ENCODE results near the gene LUC7L.
"Not testable (repeated sequence)": the region's sequence is repeated elsewhere in the genome, so short reads cannot be mapped to it uniquely, and the experiment has no call there.

The LUC7L gene

DNA sequence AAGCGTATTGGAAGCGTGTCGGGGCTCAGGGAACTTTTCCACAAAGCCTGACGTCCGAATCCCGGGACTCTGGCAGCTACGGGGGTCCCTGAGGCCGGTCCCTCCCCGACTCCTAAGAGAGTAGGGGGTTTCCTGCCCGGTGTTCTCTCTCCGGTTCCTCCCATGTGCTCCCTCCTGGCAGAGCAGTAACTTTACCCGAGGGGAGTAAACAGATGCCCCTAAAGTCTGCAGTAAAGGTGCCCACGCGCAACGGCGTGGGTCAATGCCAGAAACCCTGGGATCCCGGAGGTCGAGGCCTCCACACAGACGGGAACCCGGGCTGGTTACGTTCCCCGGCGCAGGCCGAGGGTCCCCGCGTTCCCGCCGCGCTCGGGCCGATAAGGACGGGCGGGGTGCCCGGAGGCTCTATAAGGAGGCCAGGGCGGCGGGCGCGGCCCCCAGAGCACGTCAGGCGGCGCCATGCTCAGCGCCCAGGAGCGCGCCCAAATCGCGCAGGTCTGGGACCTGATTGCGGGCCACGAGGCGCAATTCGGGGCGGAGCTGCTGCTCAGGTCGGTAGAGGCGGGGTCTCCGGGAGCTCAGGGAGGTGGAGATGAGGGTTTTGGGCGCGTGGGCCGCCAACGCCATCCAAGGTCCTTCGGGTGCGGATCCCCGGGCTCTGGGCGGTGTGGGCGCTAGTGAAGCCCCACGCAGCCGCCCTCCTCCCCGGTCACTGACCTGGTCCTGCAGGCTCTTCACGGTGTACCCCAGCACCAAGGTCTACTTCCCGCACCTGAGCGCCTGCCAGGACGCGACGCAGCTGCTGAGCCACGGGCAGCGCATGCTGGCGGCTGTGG is 63.5 kb downstream of the LUC7L start, which contains the start of gene HBM:
Gene HBM, plus strand, starts transcription at position 440 of the 836 bp plus-strand sequence. Its CDS starts 20 bp downstream, at position 460.
- DNase-seq (ENCODE audit: low read depth): no peak

- DNase-seq (ENCODE audit: low read depth): no peak
Measured at GRCh38 chr16:164827-165538, 64.3 kb downstream of the LUC7L start.

- DNase-seq (ENCODE audit: low read depth): not testable (repeated sequence)
Measured at GRCh38 chr16:164134-164823, 65.0 kb downstream of the LUC7L start.

- not testable (repeated sequence) for DNase-seq (ENCODE audit: low read depth)
Measured at GRCh38 chr16:163696-164095, 65.6 kb downstream of the LUC7L start.

- DNase-seq (ENCODE audit: low read depth): not testable (repeated sequence)
Measured at GRCh38 chr16:163139-163538, 66.1 kb downstream of the LUC7L start.

DNA sequence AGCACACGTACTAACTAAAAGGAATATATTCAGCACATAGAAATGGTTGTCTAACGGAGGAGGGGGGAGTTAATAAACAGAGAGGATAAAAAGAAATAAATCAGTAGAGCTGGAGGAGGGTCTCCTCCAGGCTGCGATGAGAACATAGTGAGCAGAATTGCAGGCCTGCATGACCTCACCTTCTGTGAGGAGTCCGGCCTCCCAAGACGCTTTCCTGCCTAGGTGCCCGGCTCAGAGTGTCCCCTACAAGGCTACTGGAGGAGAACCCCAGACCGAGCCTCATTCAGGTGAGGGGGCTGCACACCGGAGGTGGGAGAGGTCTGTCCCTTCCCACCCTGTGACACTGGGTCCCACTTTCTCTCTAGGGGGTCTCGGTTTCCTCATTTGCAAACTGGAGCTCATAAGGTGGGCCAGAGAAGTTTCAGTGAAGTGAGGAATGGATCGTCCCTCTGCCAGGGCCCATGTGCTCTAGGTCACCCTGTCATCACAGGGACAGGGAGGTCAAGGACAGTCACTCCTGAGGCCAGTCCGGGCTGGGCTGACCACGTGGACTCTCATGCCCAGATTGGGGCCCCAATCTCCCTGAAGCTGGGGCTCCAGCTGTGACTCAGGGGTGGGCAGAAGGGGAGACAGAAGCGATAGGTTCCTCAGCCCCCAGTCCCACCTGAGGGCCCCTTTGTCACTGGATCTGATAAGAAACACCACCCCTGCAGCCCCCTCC is 66.8 kb downstream of the LUC7L start:
- DNase-seq (ENCODE audit: low read depth): no peak

DNA sequence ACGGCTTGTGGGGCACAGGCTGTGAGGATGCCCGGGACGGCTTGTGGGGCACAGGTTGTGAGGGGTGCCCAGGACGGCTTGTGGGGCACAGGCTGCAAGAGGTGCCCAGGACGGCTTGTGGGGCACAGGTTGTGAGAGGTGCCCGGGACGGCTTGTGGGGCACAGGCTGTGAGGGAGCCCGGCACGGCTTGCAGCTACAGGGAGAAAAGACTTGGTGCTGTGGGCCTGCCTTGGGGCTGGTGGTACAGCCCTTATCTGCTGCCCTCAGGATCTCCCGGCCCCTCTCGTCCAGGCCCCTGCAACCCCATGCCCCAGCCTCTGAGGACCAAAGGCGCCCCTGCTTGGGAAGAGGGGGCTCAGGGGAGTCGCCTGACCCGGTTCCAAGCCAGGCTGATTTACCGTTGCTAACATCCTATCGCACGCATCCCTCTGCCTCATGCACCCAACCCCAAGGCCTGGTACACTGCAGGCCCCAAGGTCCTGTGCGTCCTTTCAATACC is 68.5 kb downstream of the LUC7L start:
- no peak for DNase-seq (ENCODE audit: low read depth)

GRCh38 chr16:160242-160641 is 69.0 kb downstream of the LUC7L start:
- DNase-seq (ENCODE audit: low read depth): not testable (repeated sequence)

DNA sequence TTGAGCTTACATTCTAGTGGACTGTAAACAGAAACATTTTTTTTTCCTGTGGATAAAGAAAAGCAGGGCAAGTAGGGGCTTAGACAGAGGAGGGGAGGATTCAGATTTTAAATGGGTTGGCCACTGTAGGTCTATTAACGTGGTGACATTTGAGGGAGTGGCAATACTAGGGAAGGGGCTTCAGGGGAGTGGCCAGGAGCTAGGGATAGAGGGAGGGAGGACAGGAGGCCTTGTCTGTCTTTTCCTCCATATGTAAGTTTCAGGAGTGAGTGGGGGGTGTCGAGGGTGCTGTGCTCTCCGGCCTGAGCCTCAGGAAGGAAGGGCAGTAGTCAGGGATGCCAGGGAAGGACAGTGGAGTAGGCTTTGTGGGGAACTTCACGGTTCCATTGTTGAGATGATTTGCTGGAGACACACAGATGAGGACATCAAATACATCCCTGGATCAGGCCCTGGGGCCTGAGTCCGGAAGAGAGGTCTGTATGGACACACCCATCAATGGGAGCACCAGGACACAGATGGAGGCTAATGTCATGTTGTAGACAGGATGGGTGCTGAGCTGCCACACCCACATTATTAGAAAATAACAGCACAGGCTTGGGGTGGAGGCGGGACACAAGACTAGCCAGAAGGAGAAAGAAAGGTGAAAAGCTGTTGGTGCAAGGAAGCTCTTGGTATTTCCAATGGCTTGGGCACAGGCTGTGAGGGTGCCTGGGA is 70.0 kb downstream of the LUC7L start:
- DNase-seq (ENCODE audit: low read depth): no peak

- DNase-seq (ENCODE audit: low read depth): no peak
Measured at GRCh38 chr16:155031-155398, 74.2 kb downstream of the LUC7L start.

DNA sequence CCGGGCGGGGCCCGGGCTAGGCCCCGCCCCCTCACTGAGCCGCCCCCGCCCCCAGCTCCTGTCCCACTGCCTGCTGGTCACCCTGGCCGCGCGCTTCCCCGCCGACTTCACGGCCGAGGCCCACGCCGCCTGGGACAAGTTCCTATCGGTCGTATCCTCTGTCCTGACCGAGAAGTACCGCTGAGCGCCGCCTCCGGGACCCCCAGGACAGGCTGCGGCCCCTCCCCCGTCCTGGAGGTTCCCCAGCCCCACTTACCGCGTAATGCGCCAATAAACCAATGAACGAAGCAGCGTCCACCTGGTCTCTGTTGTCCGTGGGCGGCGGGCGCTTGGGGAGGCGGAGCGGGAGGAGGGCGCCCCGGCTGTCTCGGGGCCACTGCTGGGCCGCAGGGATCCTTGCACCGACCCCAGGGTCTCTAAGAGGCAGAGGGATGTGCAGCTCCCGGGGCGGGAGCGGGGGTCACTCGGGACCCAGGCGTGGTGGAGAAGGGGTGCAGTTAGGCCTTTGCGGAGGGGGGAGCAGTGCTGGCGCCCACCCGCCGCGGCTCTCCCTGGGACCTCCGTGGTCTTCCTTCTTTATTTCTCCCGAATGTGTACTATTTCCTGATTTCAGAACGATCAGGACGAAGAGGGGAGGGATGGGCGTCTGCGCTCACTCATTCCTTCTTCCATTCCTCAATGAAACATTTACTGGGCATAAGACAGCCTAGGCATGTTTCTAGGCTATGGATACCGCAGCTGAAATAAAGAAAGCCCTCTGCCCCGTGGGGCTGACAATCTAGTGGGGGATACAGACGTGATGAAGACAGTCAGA is 74.8 kb downstream of the LUC7L start:
- peak; percentile 46 for DNase-seq (ENCODE audit: low read depth)

DNA sequence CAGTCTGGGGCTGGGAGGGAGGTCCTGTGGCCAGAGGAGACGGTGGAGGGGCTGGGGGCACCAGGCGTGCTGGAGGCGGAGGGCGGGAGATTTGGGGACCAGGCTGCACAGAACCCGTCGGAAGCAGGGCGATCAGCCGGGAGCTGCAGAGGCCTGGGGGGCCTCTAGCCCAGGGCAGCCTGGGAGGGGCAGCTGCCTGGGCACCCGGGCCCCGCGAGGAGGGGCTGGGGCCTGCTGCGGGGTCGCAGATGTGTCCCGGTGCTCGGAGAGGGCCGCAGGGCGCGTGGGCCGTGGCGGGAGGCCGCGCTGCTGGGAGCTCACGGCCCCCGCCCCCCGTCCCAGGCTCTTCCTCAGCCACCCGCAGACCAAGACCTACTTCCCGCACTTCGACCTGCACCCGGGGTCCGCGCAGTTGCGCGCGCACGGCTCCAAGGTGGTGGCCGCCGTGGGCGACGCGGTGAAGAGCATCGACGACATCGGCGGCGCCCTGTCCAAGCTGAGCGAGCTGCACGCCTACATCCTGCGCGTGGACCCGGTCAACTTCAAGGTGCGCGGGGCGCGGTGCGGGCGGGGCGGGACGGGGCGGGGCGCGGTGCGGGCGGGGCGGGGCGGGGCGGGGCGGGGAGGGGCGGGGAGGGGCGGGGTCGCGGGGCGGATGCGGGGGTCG is 75.6 kb downstream of the LUC7L start:
- DNase-seq (ENCODE audit: low read depth): not testable (repeated sequence)

DNA sequence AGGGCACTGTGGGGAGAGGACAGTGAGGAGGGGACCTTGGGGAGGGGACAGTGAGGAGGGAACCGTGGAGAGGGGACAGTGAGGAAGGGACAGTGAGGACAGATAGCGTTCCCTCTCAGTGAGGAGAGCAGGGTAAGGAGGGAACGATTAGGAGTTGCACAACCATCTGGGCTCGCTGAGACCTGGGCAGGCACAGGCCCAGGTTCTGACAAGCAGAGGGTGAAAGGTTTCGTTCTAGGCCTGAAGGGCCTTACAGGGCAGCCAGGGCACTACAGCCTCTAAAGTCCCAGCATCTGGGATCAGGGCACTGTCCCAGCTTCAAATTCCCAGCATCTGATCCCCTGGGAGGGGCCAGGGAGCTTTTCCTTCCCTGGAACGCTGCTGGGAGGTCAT is 76.1 kb downstream of the LUC7L start:
- DNase-seq (ENCODE audit: low read depth): not testable (repeated sequence)

DNA sequence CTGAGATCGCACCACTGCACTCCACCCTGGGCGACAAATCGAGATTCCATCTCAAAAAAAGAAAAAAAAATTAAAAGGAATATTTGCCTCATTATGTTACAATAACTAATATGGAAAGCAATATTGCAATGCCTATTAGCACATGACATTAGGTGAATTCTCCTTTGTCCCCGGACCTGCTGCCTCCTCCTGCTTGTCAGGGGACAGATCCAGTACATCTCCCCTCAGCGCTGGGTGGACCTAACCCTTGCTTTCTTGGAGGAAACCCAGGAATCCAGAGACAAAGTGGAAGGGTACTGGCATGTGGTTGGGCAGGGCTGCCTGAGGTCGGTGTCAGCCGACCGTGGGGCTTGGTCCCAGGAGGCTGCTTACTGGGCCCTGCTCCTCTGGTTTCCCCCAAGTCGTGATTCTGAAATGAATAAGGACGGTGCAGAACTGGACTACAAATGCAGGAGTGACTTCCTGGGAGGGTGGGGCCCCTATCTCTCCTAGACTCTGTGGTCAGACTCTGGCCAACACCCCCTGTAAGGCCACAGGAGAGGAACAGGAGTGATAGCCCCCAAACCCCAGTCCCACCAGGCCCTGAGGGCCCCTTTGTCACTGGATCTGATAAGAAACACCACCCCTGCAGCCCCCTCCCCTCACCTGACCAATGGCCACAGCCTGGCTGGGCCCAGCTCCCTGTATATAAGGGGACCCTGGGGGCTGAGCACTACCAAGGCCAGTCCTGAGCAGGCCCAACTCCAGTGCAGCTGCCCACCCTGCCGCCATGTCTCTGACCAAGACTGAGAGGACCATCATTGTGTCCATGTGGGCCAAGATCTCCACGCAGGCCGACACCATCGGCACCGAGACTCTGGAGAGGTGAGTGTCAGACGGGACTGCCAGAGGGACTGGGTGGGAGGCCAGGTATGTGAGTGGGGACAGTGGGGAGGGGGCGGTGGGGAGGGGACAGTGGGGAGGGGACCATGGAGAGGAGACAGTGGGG is 76.8 kb downstream of the LUC7L start, which contains the start of gene HBZ:
Gene HBZ, plus strand, starts transcription at position 504 of the 988 bp plus-strand sequence. Its CDS starts 266 bp downstream, at position 770.
- DNase-seq (ENCODE audit: low read depth): no peak

DNA sequence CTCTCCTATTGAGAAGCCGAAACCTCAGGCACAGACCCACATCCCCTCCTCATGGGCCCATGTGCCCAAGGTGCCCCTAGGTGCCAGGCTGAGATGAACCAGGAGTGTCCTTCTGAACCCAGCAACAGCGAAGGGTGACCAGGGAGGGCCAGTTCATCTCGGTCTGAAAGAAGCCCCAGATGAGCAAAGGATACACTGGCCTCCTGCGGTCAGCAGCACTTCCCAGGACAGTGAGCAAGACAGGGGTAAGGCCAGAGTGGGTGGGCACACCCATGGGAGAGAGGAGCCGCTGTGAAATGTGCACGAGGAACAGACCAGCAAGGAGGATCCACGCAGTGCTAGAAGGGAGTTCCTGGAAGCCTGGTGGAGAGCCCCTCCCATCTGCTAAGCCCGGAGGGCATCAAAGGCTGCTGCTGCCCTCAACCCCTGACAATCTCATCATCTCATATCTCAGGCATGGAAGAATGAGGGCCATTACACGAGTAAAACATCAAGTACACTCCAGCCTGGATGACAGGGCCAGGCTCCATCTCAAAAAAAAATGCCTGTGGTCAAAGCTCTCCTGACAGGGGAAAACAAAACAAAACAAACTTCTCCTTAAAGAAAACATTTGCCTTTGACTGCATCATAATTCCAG is 80.1 kb downstream of the LUC7L start:
- DNase-seq (ENCODE audit: low read depth): peak; percentile 22

DNA sequence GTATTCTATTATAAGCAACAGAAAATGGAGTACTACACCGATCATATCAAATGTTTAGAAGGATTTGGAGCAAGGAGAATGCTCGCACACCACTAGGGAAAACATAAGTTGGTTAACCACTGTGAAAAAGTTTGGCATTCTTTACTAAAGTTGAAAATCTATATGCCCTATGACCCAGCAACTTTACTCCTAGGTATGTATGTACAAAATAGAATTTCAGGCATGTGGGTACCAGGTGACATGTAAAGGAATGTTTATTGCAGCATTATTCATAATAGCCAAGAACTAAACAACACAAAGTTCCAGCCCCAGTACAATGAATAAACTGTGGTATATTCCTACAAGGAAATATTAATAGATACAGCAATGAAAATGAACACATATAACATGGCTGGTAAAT is 82.6 kb downstream of the LUC7L start:
- DNase-seq (ENCODE audit: low read depth): no peak

- DNase-seq (ENCODE audit: low read depth): no peak
Measured at GRCh38 chr16:144797-145252, 84.4 kb downstream of the LUC7L start.

DNA sequence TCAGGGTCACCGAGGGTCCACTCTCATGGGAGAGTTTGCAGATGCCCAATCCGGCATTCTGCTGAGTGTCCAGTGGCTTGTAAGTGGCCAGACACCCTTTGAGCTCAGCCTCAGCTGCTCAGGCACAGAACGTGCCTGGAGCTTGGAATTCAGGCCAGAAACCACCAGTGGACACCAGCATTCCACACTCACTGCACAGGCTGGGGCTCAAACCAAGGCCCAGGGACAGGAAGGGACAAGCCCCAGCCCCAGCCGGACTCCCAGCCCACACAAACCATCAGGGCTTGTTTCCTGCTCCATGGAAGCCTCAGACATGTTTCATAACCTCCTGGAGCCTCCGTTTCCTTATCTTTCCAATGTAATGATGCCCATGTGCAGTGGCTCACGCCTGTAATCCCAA is 85.8 kb downstream of the LUC7L start:
- no peak for DNase-seq (ENCODE audit: low read depth)
